ENCODE results near the gene CT45A1.
"Not testable (repeated sequence)": the region's sequence is repeated elsewhere in the genome, so short reads cannot be mapped to it uniquely, and the experiment has no call there.

DNA sequence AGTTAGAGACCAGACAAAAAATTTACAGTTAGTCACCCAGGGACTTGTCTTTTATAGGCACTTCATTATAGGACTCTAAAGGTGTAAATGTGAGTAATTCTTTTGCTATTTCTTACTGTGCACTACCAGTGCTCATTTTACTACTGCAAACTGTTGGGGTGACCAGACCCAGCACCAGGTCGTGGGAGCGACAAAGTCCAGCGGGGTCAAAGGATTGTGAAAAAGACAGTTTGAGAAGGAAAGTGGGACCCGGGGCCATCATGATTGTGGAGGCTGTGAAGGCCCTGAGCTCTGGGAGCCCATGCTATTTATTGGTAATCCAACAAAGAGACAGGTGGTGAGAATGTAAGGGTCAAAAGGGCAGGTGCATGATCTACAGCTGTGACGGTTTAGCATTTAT, 21.2 kb downstream of the CT45A1 start:
- TF ChIP-seq POLR2A (IDR thresholded peaks at IDR 0.05; ENCODE audit: control extremely low read depth in 1 of 2, low read depth in 2 of 2, low read length in 2 of 2); TAF1 (IDR thresholded peaks at IDR 0.05; ENCODE audit: low read depth, low read length): not testable (repeated sequence)
- TF ChIP-seq, protein P1, sequence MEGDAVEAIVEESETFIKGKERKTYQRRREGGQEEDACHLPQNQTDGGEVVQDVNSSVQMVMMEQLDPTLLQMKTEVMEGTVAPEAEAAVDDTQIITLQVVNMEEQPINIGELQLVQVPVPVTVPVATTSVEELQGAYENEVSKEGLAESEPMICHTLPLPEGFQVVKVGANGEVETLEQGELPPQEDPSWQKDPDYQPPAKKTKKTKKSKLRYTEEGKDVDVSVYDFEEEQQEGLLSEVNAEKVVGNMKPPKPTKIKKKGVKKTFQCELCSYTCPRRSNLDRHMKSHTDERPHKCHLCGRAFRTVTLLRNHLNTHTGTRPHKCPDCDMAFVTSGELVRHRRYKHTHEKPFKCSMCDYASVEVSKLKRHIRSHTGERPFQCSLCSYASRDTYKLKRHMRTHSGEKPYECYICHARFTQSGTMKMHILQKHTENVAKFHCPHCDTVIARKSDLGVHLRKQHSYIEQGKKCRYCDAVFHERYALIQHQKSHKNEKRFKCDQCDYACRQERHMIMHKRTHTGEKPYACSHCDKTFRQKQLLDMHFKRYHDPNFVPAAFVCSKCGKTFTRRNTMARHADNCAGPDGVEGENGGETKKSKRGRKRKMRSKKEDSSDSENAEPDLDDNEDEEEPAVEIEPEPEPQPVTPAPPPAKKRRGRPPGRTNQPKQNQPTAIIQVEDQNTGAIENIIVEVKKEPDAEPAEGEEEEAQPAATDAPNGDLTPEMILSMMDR (IDR thresholded peaks at IDR 0.05; ENCODE audit: control extremely low read depth in 1 of 3, insufficient read depth in 1 of 3, low read depth in 1 of 3, low read length in 3 of 3), result not testable (repeated sequence)

Data from H1 (cell line).